Testis (tissue), 2 donors: ENCODE results near the gene SCNN1B.

Experiments
- CTCF ChIP-seq, 3 experiments: fragments of 450-650 bp in 2 of 3; fragments of 200-600 bp in 1 of 3; sonication (generic) in 1 of 3; IDR thresholded peaks; one replicate each; pipeline ENCODE4 v1.5.1; 2016 to 2019; ENCODE audit warnings: antibody characterized with exemption in 3 of 3, mild to moderate bottlenecking in 2 of 3, moderate library complexity in 1 of 3
- POLR2A ChIP-seq: fragments of 450-650 bp; IDR thresholded peaks from one replicate; pipeline ENCODE4 v1.6.1; 2017; ENCODE audit warnings: antibody characterized with exemption, mild to moderate bottlenecking, moderate library complexity

- TF ChIP-seq CTCF (IDR thresholded peaks at IDR 0.05) (no peak), POLR2A (no peak)
Observed at GRCh38 chr16:23252310-23252709, 49.8 kb upstream of the SCNN1B start.
